HG03432 (cell line): ENCODE results near the gene DTD1.

Experiments used
- ATAC-seq: cut with Tn5 transposase; IDR thresholded peaks from one replicate; pipeline ENCODE4 v1.9.1; 2021; ENCODE audit warnings: mild to moderate bottlenecking, moderate library complexity; ENCODE audit not compliant: unreplicated experiment

The DTD1 gene, protein sequence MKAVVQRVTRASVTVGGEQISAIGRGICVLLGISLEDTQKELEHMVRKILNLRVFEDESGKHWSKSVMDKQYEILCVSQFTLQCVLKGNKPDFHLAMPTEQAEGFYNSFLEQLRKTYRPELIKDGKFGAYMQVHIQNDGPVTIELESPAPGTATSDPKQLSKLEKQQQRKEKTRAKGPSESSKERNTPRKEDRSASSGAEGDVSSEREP

DNA sequence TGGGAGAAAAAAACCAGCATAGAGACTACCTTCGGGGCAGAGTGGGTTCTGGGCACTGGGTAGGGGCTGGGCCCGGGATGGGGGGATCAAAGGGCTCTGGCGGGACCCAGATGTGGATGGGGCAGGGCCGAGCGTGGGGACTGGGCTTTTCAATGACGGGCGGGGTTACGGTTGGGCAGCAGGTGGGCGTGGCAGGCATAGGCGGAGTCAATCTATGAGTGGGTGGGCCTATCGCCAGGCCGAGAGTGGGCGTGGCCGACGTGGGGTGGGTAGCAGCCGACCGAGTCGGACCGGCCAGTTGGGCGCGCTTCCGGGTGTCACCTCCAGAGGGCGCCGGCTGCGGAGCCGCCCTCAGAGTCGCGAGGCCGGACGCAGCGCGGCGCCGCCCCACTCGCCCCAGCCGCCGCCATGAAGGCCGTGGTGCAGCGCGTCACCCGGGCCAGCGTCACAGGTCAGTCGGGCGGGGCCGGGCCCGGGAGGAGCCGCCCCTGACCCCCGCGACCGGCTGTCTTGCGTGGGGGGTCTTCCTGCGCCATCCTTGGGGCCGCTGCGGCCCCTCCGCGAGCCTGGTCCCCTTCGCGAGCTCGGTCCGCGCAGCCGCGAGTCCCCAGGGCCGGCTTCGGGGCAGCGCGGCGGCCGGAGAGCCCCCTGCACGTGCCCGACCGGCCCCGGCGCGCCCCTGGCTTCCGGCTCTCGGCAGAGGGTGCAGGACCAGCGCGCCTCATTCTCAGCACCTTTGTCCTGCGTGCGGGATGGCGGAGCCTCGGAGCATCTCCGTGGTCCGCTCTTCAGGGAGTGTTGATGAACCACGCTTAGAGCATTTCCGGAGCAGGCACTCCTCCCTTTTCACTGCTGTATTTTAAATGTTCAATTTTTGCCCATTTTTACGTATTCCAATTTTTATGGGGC lies at the start of gene DTD1:
DTD1 (plus strand) TSS at position 390 of the 909 bp plus-strand sequence; CDS start at position 409, 19 bp downstream.
- peak; percentile 95 for ATAC-seq

GRCh38 chr20:18541741-18542140 lies 46.1 kb upstream of the DTD1 start:
- no peak for ATAC-seq

DNA sequence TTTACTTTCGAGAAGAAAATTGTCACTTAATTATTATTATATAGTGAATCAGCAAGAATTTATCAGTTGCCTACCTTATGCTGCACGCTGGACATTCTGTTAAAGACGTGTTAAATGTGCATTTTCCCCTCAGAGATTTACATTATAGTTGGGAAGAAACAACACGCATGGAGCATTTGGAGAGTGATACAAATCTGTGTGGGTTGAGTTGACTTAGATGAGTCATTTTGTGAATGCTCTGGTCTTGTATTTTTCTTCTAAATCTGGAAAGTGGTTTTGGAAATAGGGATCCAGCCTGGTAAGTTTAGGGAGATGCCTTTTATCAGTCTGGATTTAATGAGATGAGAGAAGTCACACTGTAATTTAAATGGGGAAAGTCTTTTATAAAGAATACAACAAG lies 44.6 kb upstream of the DTD1 start:
- ATAC-seq: no peak

GRCh38 chr20:18543932-18544331 lies 43.9 kb upstream of the DTD1 start:
- ATAC-seq: no peak

- no peak for ATAC-seq
Observed at GRCh38 chr20:18545566-18545965, 42.3 kb upstream of the DTD1 start.

DNA sequence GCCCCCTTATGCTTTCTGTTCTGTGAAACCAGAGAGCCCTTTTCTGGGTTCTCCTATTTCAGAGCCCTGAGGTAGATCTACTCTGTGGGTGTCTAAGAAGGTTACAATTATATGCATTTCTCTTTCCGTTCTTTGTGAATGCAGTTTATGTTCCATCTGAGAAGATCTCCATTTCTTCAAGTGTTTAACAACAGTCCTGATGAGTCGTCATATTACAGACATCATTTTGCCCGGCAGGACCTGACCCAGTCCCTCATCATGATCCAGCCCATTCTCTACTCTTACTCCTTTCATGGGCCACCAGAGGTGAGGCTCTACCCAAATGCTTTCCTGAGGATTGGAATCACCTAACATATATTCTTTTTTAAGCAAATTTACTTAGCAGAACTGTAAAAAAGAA lies 39.4 kb upstream of the DTD1 start:
- no peak for ATAC-seq

- ATAC-seq: no peak
Observed at GRCh38 chr20:18553746-18554145, 34.1 kb upstream of the DTD1 start.

DNA sequence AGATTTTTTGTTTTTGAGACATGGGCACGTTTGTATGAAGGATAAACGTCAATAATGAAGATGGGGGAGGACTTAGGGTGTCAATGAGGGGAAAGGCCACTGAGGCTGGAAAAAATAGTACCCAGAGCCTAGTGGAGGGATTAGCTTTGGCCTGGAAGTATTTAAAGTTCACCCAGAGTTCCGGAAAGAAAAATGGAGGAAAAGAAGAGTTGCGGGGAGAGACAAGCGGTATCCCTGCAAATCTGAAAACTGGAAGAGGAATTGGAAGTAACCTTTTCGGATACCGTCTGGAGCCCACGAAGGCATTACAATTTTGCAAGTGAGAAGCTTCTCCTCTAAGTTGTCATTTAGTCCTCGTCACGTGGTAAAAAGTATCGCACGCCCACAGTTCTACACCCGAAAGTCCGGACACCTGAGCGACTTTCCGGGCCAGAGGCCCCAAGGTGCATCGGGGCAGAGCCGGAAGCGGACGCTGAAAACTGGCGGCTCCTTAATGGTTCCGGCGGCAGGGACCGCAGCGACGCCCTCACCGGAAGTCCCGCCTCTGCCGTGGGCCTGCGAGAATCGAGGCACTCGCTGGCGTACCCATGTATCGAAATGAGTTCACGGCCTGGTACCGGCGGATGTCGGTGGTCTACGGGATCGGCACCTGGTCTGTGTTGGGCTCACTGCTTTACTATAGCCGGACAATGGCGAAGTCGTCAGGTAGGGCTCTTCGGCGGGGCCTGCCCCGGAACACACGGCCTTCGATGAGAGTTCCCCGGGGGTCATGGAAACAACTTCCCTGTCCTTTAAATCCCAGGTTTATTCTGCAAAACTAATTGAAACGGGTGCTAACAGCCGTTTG lies 20.7 kb upstream of the DTD1 start, which contains the start of gene SMIM26:
SMIM26 (plus strand) TSS at position 541 of the 847 bp plus-strand sequence; CDS start at position 588, 47 bp downstream.
- peak; percentile 100 for ATAC-seq

- peak; percentile 18 for ATAC-seq
Observed at GRCh38 chr20:18567739-18568091, 20.1 kb upstream of the DTD1 start.

- no peak for ATAC-seq
Observed at GRCh38 chr20:18571009-18571408, 16.8 kb upstream of the DTD1 start.

DNA sequence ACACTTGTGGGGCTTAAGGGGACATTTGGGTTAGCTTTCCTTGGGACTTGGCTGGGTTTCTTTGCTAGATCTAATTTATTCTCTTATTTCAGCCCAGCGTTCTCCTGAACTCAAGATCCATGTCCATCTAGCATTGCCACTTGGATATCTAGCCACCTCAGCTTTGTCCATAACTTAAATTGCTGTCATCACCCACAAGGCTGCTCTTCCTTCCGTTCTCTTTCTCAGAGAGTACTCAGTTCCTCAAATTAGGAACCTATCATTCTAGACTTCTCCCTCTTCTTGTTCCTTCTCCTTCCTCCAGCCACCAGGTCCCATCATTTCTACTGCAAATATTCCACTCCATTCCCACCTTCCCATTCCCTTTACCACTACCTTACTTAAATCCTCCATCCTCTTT lies 16.3 kb upstream of the DTD1 start:
- no peak for ATAC-seq

GRCh38 chr20:18577942-18578341 lies 9.9 kb upstream of the DTD1 start:
- ATAC-seq: no peak

- no peak for ATAC-seq
Observed at GRCh38 chr20:18578581-18578980, 9.3 kb upstream of the DTD1 start.

GRCh38 chr20:18580012-18580411 lies 7.8 kb upstream of the DTD1 start:
- ATAC-seq: no peak

DNA sequence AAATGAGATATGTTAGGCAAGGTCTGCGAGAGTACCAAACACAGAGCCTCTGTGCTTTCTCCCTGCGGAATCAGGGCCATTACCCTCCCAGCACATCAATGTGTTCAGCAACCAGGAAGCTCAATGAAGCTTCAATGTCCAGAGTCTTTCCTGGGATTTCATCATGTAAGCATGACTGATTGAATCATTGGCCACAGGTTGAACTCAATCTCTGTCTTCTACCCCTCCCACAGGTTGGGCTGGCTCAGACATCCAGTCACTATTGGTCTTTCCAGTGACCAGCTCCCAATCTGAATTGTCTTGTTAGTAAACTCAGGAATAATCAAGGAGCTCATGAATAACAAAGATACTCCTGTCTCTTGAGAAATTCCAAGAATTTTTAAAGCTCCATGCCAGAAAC lies 2.7 kb upstream of the DTD1 start:
- ATAC-seq: no peak

DNA sequence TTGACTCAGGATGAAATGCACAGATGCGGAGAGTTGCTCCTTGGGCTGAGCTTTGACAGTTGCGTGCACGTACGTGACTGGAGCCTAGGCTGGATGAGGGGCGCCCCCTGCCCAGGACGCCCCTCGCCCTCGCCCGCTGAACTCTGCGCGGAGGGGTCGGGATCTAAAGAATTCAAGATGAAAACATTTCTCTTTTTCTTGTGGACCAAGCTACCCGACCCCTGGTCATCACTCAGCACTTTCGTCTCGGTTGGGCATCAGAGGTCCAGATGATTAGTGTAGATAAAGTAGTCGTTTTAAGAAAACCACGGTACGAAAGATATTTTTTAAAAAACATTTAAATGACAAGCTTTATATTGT lies 700 bp downstream of the DTD1 start:
- ATAC-seq: peak; percentile 8

DNA sequence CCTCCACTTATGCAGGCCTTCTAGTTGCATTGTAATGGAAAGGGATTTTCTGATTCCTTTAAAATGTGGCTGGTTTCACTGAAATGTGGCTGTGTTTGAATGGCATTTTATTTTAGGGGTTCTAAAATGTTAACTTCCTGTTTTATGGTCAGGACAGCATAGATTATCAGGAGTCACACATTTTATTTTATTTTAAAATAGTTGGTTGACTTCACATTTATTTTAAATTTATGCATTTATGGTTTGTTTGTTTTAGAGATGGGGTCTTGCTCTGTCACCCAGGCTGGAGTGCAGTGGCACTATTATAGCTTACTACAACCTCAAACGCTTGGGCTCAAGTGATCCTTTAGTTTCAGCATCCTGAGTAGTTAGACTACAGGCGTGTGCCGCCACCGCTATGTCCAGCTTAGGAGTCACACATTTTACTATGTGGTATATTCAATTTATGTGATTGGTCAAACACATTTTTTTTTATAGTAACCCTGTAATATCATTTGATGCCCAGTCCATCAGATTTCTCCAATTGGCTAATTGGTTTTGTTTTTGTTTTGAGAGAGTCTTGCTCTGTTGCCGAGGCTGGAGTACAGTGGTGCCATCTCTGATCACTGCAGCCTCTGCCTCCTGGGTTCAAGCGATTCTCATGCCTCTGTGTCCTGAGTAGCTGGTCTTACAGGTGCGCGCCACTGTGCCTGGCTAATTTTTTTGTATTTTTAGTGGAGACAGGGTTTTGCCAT lies 2.3 kb downstream of the DTD1 start:
- no peak for ATAC-seq

DNA sequence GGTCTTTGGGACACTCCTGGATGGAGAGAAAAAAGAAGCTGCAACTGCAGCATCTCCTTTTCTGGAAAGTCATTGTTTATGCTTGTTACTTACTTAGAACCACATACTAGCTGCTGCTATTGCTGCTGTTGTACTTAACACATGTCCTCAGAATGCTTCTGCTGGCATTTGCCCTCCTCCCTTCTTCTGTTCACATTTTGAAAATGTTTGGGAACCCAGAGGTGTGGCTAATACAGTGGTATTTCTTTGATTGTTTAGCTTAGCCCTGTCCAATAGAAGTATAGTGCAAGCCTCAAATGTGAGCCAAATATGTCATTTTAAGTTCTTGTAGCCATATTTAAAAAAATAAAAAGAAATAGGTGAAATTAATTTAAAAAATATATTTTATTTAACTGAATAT lies 8.4 kb downstream of the DTD1 start:
- ATAC-seq: no peak

DNA sequence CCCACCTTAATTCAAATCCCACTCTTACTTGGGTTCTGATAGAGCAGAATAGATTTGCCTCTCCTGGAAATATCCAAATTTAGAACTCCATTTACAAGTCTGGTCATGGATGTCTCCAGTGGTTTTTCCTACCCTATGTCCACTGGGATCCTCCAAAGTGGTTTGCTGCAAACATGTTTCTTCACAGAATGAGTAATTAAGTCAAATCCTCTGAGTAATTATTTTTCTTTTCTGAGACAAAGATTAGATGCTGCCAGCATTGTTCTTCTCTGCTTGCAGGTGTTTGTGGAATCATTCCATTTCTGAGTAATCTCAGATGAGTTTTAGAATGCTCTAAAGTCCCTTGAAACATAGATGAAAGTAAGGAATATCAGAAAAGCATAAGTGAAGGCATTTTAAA lies 21.9 kb downstream of the DTD1 start:
- no peak for ATAC-seq

DNA sequence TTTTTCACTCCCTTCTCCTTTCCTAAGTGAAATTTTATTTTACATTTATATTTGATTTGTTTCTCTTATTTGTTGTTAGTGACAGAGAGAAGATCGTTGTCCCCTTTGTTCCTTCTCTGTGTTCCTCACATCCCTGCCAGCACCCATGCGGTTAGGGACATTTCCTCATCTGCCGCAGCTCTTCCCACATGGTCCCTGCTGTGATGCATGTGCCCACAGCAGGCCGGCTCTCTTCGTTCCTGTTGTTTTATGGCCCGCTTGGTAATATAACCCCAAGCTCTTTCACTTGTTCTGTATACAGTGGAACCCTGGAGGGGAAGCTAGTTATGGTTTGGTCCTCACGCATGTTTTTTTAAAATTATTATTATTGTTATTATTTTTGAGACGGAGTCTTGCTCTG lies 23.6 kb downstream of the DTD1 start:
- no peak for ATAC-seq

- ATAC-seq: no peak
Observed at GRCh38 chr20:18613553-18613952, 25.7 kb downstream of the DTD1 start.
